GM10248 (cell line): Measurements from ENCODE around the gene GLS2.
"Not testable (repeated sequence)": the region's sequence is repeated elsewhere in the genome, so short reads cannot be mapped to it uniquely, and the experiment has no call there.

Experiments
- CTCF ChIA-PET: fragments of 300-600 bp; sonication (Branson Sonifier 250); formaldehyde crosslinking; extraction: SDS; loops from one replicate; lab custom pipeline; 2021; ENCODE audit warnings: antibody characterized with exemption; lab: Yijun Ruan, JAX
- POLR2A ChIA-PET: fragments of 350-650 bp; sonication (Branson Sonifier 250); formaldehyde crosslinking; extraction: SDS; loops from one replicate; lab custom pipeline; 2020; ENCODE audit warnings: antibody characterized with exemption; lab: Yijun Ruan, JAX
- DNase-seq: peaks from one replicate; pipeline ENCODE4 v3.0.0; 2012; ENCODE audit errors: extremely low spot score
- TF ChIP-seq, protein P1 (sequence below): IDR thresholded peaks from 2 replicates; pipeline ENCODE4 v1.5.1; 2012; ENCODE audit warnings: mild to moderate bottlenecking, low read depth; ENCODE audit errors: extremely low read depth, missing control alignments, control extremely low read depth

GLS2 gene

DNA sequence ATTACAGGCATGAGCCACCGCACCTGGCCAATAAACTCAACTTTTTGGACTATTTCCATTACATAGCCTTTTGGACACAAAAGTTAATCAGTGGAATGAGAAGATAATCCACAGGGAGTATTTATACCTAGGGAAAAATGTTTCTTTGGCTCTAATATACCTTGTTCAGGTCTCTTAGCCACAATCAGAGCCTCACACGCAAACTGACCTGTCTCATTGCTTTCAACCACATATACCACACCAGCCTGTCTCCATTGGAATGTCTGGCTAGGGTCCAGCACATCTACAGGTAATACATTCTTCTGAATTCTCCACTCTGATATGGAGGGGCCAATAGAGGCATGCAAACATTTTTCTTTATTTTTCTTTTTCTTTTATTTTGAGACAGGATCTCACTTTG lies 29.9 kb upstream of the GLS2 start:
- DNase-seq = no peak
- TF ChIP-seq, protein P1, sequence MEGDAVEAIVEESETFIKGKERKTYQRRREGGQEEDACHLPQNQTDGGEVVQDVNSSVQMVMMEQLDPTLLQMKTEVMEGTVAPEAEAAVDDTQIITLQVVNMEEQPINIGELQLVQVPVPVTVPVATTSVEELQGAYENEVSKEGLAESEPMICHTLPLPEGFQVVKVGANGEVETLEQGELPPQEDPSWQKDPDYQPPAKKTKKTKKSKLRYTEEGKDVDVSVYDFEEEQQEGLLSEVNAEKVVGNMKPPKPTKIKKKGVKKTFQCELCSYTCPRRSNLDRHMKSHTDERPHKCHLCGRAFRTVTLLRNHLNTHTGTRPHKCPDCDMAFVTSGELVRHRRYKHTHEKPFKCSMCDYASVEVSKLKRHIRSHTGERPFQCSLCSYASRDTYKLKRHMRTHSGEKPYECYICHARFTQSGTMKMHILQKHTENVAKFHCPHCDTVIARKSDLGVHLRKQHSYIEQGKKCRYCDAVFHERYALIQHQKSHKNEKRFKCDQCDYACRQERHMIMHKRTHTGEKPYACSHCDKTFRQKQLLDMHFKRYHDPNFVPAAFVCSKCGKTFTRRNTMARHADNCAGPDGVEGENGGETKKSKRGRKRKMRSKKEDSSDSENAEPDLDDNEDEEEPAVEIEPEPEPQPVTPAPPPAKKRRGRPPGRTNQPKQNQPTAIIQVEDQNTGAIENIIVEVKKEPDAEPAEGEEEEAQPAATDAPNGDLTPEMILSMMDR = no peak
- ChIA-PET POLR2A (no interaction called here), CTCF (interaction anchor here (1.4 to 1.8 kb wide), 2 partner anchors 16 to 63 kb away, joined by 5 read pairs; no protein-coding TSS in a partner anchor)

DNA sequence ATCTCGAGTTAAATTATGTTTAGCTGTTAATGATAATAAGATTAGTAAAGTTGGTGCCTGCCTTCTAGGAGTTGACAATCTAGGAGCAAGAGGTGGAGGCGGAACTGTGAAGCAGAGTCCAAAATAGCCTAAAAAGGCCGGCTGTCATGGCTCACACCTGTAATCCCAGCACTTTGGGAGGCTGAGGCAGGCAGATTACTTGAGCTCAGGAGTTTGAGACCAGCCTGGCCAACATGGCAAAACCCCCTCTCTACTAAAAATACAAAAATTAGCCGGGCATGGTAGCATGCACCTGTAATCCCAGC lies 26.0 kb upstream of the GLS2 start:
- POLR2A ChIA-PET = interaction anchor here (0.6 kb wide), 1 partner anchor 109 kb away, joined by 3 read pairs; no protein-coding TSS in a partner anchor

DNA sequence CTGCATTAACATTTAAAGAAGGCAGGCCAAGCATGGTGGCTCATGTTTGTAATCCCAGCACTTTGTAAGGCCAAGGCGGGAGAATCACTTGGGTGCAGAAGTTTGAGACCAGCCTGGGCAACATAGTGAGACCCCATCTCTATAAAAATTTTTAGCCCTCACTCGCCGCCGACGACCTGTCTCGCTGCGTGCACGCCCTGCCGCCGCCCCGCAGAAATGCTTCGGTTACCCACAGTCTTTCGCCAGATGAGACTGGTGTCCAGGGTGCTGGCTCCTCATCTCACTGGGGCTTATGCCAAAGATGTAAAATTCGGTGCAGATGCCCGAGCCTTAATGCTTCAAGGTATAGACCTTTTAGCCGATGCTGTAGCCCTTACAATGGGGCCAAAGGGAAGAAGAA lies 22.8 kb upstream of the GLS2 start:
- no peak for DNase-seq
- POLR2A ChIA-PET = no interaction called here
- CTCF ChIA-PET = interaction anchor here (0.7 to 1.5 kb wide), 3 partner anchors 14 to 83 kb away, joined by 3 to 5 read pairs (median 4); no protein-coding TSS in a partner anchor
- TF ChIP-seq, protein P1 = no peak

More for the DNA sequence above, 26.0 kb upstream of the GLS2 start:
- DNase-seq = not testable (repeated sequence)
- CTCF ChIA-PET = interaction anchor here (0.8 to 4.6 kb wide), 33 partner anchors 8 to 491 kb away, joined by 3 to 33 read pairs (median 9); partner anchors contain the start of gene RBMS2

DNA sequence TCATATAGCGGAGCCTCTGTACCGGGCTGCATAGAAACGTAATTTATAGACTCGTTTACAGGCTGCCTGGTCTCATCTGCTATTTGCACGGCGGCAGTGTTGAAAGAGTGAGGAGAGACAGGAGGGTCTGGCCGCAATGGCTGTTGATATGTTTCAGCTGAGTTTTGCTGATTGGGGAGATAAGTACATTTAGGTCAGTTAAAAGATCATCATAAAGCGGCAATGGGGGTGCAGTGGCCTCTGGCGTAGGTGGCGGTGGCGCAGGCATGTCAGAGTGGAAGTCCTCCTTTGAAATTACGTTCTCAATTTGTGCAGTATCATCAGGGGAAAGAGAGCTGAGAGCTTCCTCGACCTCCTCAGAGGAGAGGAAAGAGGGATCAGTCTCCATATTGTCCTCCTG lies 11.9 kb upstream of the GLS2 start:
- POLR2A ChIA-PET, DNase-seq: not testable (repeated sequence)
- CTCF ChIA-PET = interaction anchor here (1.0 kb wide), 1 partner anchor 9 kb away, joined by 3 read pairs; no protein-coding TSS in a partner anchor

DNA sequence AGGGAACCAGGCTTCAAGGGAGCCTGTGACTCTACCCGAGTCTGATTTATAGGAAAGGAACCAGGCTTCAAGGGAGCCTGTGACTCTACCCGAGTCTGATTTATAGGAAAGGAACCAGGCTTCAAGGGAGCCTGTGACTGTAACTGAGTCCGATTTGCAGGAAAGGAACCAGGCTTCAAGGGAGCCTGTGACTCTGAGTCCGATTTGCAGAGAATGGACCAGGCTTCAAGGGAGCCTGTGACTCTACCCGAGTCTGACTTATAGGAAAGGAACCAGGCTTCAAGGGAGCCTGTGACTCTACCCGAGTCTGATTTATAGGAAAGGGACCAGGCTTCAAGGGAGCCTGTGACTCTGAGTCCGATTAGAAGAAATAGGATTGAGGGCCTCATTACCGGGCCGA lies 11.5 kb upstream of the GLS2 start:
- POLR2A ChIA-PET, DNase-seq: not testable (repeated sequence)
- CTCF ChIA-PET = interaction anchor here (1.0 kb wide), 1 partner anchor 9 kb away, joined by 3 read pairs; no protein-coding TSS in a partner anchor

DNA sequence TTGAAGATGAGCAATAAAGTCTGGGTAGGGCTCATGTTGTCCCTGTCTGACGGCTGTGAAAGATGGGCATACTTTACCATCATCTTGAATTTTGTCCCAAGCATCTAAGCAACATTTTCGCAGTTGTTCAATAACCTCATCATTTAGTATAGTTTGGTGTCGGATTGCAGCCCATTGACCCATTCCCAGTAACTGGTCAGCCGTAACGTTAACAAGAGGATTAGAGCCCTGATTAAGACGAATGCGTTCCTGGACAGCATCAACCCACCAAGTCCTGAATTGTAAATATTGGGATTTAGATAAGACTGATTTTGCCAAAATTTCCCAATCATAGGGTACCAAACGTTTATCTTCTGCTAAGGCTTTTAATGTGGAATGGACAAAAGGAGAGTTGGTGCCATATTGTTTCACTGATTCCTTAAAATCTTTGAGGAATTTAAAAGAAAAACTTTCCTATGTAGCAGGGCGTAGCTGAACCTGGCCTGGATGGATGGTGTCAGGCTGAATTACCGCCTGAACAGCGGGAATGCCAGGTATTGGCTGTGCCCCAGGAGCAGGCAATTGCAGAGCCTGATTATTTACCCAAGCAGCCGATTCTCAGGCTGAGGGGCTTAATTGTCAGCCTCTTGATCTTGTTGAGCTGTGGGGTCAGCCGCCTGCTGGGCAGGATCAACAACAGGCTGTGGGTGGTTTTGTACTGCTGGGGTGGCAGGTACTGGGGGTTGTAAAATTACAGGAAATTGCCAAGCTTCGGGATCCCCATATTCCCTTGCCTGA lies 10.4 kb upstream of the GLS2 start:
- CTCF ChIA-PET, DNase-seq, POLR2A ChIA-PET: not testable (repeated sequence)

DNA sequence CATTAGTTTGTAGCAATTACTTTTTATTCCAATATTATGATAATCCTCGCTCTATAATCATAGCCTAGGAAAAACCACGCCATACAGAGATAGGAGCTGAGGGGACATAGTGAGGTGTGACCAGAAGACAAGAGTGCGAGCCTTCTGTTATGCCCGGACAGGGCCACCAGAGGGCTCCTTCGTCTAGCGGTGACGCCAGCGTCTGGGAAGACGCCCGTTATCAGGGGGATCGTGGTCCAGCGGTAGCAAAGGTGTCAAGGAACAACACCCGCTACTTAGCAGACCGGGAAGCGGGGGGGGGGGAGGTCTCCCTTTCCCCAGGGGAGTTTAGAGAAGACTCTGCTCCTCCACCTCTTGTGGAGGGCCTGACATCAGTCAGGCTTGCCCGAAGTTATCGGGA lies 8.7 kb upstream of the GLS2 start:
- TF ChIP-seq, protein P1 = peak; percentile 53
- DNase-seq, POLR2A ChIA-PET: not testable (repeated sequence)
- CTCF ChIA-PET = interaction anchor here (0.9 to 1.8 kb wide), 7 partner anchors 9 to 140 kb away, joined by 3 to 4 read pairs (median 3); no protein-coding TSS in a partner anchor

DNA sequence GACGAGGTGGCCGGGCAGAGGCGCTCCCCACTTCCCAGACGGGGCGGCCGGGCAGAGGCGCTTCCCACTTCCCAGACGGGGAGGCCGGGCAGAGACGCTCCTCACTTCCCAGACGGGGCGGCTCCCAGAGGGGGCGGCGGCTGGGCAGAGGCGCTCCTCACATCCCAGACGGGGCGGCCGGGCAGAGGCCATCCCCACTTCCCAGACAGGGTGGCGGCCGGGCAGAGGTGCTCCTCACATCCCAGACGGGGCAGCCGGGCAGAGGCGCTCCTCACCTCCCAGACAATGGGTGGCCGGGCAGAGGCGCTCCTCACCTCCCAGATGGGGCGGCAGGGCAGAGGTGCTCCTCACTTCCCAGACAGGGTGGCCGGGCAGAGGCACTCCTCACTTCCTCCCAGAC lies 6.5 kb upstream of the GLS2 start:
- CTCF ChIA-PET, POLR2A ChIA-PET, DNase-seq: not testable (repeated sequence)

DNA sequence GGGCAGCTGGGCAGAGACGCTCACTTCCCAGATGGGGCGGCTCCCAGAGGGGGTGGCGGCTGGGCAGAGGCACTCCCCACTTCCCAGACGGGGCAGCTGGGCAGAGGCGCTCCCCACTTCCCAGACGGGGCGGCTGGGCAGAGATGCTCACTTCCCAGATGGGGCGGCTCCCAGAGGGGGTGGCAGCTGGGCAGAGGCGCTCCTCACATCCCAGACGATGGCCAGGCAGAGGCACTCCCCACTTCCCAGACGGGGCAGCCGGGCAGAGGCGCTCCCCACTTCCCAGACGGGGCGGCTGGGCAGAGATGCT lies 6.1 kb upstream of the GLS2 start:
- CTCF ChIA-PET = not testable (repeated sequence)

DNA sequence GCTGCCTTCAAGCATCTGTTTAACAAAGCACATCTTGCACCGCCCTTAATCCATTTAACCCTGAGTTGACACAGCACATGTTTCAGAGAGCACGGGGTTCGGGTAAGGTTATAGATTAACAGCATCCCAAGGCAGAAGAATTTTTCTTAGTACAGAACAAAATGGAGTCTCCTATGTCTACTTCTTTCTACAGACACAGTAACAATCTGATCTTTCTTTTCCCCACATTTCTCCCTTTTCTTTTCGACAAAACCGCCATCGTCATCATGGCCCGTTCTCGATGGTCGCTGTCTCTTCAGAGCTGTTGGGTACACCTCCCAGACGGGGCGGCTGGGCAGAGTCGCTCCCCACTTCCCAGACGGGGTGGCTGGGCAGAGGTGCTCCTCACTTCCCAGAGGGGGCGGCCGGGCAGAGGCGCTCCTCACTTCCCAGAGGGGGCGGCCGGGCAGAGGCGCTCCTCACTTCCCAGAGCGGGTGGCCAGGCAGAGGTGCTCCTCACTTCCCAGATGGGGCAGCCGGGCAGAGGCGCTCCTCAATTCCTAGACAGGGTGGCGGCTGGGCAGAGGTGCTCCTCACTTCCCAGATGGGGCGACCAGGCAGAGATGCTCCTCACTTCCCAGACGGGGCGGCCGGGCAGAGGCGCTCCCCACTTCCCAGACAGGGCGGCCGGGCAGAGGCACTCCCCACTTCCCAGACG lies 5.6 kb upstream of the GLS2 start:
- DNase-seq, CTCF ChIA-PET: not testable (repeated sequence)

More for the DNA sequence above, 6.1 kb upstream of the GLS2 start:
- POLR2A ChIA-PET, DNase-seq: not testable (repeated sequence)

More for the DNA sequence above, 5.6 kb upstream of the GLS2 start:
- POLR2A ChIA-PET = not testable (repeated sequence)
